GM13976 (cell line): ENCODE data around the gene BRAF.
"Not testable (repeated sequence)": the region's sequence is repeated elsewhere in the genome, so short reads cannot be mapped to it uniquely, and the experiment has no call there.

Source experiments
- DNase-seq: peaks from one replicate; pipeline ENCODE4 v3.0.0; 2012; ENCODE audit warnings: low spot score
- in situ Hi-C: fragments of 300-500 bp; cut with MboI; formaldehyde crosslinking; loops from one replicate; pipeline ENCODE4 v1.12.0; 2022; ENCODE audit warnings: low sequenced_read_pairs, mixed read lengths, inconsistent platforms; ENCODE audit not compliant: unreplicated experiment
- TF ChIP-seq, protein P1 (sequence below): IDR thresholded peaks from 2 replicates; pipeline ENCODE4 v1.5.1; 2012; ENCODE audit warnings: borderline replicate concordance, mild to moderate bottlenecking; ENCODE audit not compliant: insufficient read depth; ENCODE audit errors: extremely low read depth, missing control alignments, control extremely low read depth

The BRAF gene

DNA sequence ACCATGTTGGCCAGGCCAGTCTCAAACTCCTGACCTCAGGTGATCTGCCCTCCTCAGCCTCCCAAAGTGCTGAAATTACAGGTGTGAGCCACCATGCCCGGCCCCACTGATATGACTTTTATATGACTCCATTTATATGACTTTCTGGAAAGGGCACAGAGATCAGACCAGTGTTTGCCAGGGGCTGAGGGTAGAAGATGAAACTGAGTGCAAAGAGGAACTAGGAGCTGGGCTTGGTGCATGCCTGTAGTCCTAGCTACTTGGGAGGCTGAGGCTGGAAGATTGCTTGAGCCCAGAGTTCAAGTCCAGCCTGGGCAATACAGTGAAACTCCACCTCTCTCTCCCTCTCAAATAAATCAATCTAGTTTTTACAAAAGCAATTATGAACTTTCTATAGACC, 7.5 kb downstream of the BRAF start:
- in situ Hi-C loops = no loop called here
- DNase-seq = no peak
- TF ChIP-seq, protein P1, sequence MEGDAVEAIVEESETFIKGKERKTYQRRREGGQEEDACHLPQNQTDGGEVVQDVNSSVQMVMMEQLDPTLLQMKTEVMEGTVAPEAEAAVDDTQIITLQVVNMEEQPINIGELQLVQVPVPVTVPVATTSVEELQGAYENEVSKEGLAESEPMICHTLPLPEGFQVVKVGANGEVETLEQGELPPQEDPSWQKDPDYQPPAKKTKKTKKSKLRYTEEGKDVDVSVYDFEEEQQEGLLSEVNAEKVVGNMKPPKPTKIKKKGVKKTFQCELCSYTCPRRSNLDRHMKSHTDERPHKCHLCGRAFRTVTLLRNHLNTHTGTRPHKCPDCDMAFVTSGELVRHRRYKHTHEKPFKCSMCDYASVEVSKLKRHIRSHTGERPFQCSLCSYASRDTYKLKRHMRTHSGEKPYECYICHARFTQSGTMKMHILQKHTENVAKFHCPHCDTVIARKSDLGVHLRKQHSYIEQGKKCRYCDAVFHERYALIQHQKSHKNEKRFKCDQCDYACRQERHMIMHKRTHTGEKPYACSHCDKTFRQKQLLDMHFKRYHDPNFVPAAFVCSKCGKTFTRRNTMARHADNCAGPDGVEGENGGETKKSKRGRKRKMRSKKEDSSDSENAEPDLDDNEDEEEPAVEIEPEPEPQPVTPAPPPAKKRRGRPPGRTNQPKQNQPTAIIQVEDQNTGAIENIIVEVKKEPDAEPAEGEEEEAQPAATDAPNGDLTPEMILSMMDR = no peak

DNA sequence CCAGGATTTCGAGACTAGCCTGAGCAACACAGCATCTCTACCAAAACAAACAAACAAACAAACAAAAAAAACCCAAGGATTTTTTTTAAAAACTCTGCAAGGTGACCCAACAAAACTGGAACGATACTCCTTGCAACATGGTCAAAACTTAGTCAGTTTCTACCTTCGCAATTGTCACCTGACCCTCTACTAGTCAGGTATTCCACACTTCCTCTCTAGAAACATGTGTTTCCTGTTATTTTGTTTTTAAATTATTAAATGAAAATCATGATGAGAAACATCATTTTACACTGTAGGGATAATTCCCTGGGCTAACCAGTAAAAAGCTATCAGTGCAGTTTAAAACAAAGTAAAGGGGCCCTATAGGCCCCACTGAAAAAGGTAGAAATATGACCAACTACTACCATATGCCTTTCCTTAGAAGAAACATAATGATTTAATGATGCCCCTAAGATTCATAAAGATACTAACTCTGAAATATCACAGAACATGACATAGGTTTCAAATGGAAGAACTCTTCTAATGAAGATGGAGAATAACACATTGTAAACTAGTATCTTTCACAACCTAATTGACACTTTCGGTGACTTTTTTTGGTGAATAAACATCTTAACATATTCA, 8.7 kb downstream of the BRAF start:
- TF ChIP-seq, protein P1 = no peak
- in situ Hi-C loops = no loop called here
- DNase-seq = no peak

DNA sequence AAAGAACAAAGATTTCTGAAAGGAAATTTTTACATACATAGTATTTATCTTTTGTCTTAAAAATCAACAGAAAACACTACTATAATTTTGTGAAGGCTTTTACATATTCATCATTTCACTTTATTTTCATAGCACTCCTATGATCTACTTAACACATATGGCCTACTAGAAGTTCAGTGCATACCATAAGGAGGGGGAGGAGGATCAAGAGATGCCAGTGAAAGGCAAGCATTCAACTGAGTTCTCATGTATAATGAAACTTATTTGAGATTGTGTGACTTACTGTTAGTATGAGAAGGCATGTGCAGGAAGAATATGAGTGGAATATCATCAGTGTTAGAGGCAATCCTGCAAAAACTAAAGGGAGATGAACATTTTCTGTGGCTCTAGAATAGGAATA, 10.6 kb downstream of the BRAF start:
- no peak for DNase-seq
- TF ChIP-seq, protein P1 = no peak
- in situ Hi-C loops = no loop called here

DNA sequence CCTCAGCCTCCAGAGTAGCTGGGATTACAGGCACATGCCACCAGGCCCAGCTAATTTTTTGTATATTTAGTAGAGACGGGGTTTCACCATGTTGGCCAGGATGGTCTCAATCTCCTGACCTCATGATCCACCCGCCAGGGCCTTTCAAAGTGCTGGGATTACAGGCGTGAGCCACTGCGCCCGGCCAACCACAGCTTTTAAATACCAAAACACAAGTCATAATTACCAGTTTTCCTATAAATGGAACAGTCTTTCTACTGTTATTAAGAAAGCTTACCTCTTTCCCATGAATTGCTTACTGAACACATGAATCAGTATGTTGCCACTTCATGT, 11.2 kb downstream of the BRAF start:
- in situ Hi-C loops, DNase-seq: not testable (repeated sequence)

DNA sequence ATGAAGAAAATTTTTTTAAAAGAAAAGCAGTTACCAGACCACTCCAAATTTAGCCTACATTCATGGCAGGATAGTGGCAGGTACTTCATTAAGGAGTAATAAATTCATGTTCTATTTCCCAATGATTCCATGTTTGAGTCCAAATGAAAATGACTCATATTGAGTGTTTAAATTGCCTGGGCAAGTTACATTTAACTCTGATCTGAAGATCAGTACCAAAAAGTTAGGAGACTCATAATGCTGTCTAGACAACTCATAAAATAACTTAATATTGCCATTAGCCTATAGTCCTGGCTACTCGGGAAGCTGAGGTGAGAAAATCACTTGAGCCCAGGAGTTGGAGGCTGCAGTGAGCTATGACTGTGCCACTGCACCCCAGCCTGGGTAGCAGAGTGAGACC, 13.0 kb downstream of the BRAF start:
- TF ChIP-seq, protein P1 = no peak
- DNase-seq = no peak
- in situ Hi-C loops = no loop called here

DNA sequence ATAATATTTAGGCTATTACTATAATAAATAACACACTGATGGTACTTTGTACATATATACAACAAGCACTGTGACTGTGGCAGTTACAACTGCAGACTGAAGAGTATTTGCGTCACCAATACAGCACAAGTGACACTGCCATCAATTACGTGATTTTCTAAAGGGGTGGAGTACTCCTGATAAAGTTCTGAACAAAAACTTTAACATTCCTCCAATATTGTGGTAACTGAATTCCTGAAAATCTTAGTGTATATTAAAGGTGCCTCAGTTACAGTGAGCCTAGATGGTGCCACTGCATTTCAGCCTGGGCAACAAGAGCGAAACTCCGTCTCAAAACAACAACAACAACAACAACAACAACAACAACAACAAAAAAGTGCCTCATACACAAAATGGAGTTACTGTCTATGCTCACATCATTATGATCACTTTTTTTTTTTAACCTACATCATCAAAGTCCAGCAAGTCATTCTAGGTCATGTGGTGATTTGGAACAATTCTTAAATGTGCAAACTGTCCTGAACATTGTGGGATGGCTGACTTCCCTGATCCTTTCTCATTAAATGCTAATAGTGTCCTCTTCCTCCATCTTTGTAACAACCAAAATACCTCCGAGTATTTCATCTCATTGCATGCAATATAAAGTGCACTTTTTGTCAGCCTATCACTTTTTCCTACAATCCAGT, 15.1 kb downstream of the BRAF start:
- TF ChIP-seq, protein P1 = no peak
- in situ Hi-C loops = no loop called here
- DNase-seq = no peak

DNA sequence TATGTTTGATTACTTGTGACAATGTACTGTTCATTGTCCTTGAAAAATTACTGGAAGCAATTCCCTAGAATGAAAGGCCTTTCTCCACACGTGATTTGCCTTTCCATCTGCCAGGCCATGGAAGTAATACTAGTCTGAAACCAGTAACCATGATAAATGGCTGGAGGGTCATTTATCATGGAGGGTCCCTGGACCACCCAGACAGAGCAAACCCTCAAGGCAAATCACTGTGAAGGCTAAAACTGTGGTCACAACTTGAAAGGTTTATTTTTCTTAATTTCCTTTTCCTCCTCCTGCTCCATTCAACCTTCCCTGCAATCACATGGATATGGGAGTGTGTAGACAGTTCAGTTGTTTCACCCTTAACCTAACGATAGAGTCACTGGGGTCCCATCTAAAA, 16.4 kb downstream of the BRAF start:
- DNase-seq = no peak
- in situ Hi-C loops = no loop called here

More for the DNA sequence above, 16.4 kb downstream of the BRAF start:
- TF ChIP-seq, protein P1 = no peak
